HS-5 (cell line): ENCODE results near the gene FUNDC2.
A peak's percentile ranks its signal among the peaks of the same experiment; 100 is the strongest.
"Not testable (repeated sequence)": the region's sequence is repeated elsewhere in the genome, so short reads cannot be mapped to it uniquely, and the experiment has no call there.

ENCODE experiments used
- DNase-seq: peaks from one replicate; pipeline ENCODE4 v3.0.0-alpha.2; 2012; ENCODE audit warnings: low read depth

The FUNDC2 gene, protein sequence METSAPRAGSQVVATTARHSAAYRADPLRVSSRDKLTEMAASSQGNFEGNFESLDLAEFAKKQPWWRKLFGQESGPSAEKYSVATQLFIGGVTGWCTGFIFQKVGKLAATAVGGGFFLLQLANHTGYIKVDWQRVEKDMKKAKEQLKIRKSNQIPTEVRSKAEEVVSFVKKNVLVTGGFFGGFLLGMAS

DNA sequence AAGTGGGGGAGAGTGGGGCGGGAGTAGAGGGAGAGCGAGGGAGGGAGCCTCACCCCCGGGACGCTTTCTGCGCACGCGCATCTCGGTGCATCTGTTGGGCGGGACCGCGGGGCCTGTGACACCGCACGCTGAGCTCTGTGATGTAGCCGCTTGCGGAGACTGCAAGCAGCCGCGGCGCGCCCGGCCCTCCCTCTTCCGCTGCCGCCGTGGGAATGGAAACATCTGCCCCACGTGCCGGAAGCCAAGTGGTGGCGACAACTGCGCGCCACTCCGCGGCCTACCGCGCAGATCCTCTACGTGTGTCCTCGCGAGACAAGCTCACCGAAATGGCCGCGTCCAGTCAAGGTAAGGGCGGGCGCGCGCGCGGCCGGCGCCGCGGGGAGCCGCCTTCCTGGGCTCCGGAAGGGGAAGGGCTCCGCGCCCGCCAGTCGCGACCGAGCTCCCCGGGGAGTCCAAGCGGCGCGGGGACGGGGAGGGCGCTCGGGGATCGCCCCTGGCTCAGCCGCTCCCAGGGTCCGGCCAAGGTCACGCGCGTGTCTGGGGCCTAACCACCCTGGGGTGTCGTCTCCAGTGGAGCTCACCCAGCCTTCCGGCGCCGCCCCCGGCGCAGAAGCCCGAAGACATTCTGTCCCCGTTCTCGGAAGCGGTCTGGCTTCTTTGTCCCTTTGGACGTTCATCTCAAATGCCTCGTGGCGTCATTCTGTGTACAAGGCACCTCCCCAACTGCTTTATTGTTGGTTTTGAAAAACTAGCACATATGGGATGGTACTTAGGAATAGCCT lies at the start of gene FUNDC2:
TSS of gene FUNDC2 (plus strand) at position 118 of the 782 bp plus-strand sequence. CDS start at position 213, 95 bp downstream.
- peak; percentile 63 for DNase-seq

DNA sequence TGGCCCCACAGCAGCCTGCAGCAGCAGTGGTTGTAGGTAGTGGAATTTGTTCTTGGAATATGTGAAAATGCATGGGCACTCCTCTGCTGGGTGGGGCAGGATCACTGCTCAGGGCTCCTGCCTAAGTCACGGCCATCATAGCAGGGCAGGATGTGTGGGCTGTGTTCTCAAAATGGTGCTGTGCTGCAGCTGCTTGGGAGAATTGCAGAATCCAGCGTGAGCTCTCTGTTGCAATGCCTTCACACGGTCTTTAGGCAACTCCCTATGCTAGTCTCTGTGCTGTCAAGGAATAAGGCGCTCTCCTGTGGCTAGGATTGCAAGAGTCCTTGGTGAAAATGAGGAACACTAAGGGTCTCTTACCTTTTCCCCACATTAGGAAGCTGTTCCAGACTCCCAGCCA lies 47.0 kb upstream of the FUNDC2 start:
- DNase-seq, result no peak

DNA sequence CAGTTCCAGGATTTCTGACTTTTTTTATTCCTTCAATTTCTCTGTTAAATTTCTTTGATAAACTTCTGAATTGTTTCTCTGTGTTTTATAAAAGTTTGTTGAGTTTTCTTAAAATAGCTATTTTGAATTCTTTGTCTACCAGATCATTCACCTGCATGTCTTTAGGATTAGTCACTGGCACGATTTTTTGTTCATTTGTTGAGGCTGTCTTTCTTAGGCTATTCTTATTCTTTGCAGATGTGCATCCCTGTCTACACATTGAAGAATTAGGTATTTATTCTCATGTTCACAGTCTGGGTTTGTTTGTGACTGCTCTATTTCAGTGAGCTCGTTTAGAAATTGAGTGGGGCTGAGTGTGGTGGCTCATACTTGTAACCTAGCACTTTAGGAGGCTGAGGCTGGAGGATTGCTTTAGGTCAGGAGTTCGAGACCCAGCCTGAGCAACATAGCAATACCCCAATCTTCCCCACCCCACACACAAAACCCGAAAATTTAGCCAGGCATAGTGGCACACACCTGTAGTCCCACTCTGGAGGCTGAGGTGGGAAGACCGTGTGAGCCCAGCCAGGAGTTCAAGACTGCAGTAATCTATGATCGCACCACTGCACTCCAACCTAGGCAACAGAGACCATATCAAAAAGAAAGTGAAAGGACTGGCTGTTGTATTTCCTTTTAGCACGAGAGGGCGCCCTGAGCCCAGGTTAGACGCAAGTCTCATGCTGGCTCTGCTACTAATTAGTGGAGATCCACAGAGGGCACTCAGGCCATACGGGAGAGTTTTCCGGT lies 46.1 kb upstream of the FUNDC2 start:
- DNase-seq, result peak; percentile 18

DNA sequence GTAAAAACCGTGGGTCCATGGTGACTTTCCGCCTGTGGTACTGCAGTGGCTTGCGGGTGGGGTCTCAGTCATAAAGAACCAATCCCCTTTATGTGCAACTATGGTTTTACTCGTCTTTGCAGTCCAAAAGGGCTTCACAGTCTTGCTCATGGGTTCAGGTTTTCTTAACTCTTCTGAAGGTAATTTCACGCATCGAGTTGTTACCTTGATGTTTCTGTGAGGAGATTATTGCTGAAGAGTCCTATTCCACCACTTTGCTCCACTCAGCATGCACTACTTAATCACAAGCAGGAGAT lies 45.6 kb upstream of the FUNDC2 start:
- DNase-seq, result no peak

DNA sequence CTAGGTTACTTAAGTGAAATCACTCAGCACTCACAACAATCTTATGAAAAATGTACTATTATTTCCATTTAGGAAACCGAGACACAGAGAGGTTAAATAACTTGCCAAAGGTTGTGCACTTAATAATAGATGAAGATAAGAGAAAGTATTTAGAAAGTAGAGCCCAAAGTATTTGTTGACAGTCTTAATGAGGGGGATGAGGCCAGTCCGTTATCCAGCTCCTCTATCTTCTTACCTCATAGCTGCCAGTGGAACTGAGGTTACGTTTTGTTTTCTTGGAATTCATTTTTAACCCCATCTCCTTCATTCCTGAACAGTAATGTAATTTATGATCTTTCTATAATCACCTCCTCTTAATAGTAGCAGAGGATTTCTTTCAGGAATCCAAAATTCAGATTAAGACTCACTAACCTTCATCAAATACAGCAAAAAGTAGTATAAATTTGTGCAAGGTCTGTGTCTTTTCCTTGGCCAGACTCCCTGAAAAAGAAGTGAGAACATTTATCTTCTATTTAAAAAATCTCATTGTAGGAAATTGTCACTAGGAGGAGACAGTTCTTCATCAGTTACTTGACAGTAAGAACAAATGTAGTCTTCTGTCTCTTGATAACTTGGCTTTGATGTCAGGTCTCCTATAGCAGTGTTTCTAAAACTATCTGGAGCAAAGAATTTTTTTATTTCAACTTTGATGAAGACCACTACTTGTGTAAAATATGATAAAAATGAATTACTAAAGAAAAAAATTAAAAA lies 39.6 kb upstream of the FUNDC2 start:
- DNase-seq, result no peak

DNA sequence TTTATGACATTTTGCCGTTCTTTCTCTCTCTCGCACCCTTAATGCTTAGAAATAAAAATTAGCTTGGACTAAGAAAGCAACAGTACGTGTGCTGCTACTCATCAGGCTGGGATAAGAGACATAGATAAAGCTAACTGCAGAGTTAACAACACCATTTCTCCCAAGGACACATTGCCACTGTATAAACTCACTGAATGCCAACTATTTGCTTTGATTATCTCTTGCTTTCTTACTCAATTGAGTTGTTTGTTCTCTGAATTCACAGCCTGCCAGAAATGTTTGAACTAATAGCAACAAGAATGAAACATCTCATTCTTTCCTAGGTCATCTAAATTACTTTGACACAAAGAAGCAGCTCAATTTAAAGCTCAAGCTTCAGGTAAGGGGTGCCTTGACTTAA lies 38.7 kb upstream of the FUNDC2 start:
- no peak for DNase-seq

DNA sequence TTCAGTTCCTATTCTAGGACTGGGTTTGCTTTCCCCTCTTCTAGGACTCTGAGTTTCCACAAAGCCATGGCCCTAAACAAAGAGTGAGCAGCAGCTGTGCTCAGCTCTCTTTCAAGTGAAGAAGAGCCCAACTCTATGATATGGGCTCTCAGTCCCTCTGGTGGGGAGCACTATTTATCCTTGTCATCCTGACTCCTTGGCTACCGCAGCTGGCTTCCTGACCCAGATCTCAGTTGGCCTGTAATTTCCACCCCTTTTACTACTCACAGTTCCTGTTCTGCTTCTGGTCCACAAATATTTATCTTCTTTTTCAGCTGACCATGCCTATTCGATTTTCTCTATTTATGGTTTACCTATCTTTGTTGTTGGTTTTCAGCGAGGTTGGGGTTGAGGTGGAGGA lies 37.9 kb upstream of the FUNDC2 start:
- DNase-seq, result no peak

DNA sequence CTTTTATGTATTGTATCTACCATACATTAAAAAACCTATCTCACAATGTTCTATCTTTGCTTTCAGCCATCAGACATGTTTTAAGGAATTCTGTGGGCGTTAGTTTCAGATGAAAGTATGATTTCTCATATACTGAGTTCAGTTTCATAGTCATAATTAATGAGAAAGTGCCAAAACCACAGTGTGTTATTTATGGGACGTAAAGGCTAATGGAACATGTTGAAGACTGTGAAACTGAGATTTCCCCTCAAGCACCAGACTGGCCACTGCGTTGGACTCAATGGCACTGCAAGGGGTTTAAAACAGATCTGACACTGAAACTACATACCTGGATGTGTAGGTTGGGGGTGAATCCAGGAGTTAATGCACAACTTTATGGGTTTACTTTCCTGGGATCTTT lies 36.1 kb upstream of the FUNDC2 start:
- DNase-seq, result no peak

DNA sequence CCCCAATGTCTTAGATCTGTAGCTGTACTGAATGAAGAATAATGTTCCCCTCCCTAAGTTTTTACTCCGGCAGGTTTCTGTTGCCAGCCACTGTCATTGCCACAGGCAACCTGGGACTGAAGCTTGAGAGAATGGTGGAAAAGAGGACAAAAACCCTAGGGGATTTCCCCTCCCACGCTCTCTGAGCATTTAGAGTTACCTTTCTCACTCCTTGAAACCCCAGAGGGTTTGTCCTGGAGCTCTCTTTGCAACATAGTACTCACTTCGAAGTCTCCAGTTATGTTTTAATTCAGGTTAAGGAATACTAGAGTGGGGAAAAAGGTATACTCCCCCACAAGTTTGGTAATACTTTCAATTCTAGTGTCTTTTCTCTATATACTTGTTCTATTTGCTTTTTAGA lies 35.6 kb upstream of the FUNDC2 start:
- no peak for DNase-seq

DNA sequence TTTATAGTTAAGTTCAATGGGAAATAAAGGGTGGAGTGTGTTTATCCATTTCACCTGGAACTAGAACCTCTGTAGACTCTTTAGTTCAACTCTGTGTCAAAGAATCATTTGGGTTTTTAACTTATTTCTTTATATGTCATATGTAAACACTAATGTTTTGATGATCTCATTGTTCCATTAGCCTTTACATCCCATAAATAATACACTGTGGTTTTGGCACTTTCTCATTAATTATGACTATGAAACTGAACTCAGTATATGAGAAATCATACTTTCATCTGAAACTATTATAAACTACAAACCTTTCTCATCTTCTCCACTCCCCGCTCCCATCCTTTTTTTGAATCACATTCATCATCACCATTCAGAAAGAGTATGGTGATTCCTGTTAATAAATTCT lies 35.2 kb upstream of the FUNDC2 start:
- no peak for DNase-seq

DNA sequence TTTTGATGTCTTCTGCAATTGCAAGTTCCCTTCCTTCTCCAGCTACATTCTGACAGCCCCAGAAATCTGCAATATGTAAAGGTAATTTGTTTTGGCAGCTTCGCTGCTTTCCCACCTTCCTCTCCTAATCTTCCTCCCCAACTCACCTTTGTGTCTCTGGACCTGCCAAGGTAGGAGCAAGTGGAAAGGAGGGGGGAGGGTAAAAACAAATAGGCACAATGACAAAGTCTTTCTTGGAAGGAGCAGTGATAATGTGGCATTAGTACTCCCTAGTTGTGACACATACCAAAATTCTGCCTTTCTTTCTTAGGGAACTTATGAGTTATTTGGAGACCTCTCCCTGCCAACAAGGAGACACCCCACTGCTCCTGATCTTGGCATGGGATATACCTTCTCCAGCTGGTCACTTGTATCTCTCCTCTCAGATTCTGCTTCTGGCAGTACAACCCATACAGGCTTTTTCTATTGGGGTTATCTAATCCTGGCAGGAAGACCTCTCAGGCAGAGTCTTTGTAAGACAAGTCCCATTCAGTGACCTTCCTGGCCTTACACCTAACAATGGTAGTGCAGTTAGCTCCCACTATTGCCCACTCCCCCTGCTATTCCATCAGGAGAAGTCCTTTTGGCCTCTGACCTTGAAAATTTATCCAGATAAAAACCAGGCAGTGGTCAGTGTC lies 28.3 kb upstream of the FUNDC2 start:
- DNase-seq, result no peak

DNA sequence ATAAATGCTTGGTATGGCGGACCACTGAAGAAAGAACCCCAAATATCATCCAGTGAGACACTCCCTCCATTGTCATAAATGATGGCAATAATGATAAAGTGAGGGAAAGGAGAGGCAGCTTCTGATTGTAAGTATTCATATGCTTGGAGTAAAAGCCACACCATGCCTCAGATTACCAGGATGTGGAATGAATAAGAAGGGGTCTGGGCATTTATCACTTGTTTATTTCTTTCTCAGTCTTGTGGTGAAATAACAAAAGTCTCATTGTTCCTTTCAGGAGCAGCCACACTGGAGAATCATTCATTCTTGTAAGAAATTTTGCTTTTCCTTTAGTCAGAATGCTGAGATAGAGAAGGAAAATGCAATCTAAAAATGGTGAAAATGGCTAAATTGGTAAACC lies 25.8 kb upstream of the FUNDC2 start:
- DNase-seq, result no peak

DNA sequence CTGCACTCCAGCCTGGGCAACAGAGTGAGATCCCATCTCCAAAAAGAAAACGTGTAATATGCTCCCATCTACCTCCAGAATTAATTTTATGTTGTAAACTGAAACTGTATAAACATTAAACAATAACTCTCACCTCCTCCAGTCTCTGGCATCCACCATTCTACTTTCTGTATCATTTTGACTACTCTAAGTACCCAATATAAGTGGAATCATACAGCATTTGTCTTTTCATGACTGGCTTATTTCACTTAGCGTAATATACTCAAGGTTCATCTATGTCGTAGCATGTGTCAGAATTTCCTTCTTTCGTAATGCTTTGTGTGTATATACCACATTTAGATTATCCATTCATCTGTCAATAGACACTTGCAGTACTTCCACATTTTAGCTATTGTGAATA lies 24.8 kb upstream of the FUNDC2 start:
- no peak for DNase-seq

DNA sequence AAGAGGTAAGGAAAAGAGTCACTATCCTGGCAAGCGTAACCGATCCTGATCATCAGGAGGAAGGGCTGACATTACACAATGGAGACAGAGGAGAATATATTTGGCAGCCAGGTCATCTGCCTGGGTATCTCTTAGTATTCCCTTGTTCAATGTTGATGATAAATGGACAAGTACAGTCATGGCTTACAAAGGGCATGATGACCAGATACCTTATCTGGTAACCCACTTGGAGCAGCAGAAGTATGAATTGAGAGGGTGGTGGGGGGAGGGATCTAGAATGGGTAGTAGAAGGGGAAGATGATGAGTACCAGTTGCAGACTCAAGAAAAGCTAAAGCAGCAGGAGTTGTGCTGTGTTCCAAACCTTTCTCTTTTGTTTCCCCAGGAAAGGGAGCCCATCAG lies 21.5 kb upstream of the FUNDC2 start:
- DNase-seq, result no peak

DNA sequence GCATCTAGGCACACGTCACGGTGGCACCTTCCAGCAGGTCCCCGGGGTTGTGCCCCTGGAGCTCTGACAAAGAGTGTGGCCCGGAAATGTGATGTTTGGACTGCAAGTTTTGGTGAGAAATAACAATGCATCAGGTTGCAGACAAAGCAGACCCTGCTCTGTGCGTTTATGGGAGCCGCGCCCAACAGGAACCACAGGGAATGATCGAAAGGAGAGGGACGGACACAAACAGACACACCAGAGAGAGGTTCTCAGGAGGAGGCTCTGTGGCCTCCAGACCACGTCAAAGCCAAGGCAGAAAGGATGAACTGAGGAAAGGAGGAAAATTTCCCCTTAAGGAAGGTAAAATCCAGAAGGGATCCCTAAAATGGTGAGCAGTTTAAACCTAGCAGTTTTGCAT lies 20.3 kb upstream of the FUNDC2 start:
- not testable (repeated sequence) for DNase-seq

DNA sequence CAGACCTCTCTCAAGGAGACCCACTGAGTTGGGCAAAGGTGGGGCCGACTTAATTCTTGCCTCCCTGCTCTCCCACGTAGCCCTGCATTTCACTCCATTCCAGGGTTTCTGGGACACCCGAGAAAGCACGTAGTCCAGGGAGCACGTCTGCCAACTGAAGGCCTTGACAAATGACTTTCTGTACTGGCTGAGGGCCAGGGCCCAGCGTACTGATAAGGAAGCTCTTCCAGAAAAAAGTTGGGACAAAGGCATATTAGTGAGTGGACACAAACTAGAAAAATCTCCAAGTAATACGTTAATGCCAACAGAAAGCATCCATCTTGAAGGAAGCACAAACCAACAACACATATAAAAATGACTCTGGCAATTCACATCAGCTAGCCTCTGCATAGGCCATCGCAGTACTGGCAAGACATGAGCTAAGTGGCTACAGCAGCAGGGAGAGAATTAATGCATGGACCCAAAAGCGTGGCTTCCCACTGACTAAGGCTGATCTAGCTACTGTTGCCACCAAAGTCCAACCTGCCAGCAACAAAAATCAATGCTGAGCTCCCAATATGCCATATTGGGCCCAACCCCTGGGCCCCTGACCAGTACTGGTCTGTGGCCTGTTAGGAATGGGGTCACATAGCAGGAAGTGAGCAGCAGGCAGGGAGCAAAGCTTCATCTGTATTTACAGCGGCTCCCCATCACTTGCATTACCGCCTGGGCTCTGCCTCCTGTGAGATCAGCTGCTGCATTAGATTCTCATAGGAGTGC lies 19.6 kb upstream of the FUNDC2 start:
- DNase-seq, result not testable (repeated sequence)

DNA sequence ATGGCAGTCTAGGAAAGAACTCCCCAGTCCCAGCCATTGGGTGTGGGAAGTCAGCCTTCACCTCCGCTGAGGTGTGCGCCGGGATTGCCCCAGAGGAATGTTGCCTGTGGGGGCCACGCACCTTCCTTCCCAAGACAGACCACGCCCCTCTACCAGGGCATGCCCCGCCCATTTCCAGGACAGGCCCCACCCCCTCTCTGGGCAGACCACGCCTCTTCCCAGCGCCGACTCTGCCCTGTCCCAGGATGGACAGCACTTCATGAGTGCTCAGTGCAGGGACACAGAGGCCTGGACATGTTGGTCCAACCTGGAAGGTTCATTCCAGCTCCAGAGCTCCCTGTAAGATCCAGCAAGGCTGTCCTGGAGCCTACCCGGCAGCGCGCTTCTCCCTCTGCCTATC lies 18.1 kb upstream of the FUNDC2 start:
- not testable (repeated sequence) for DNase-seq

DNA sequence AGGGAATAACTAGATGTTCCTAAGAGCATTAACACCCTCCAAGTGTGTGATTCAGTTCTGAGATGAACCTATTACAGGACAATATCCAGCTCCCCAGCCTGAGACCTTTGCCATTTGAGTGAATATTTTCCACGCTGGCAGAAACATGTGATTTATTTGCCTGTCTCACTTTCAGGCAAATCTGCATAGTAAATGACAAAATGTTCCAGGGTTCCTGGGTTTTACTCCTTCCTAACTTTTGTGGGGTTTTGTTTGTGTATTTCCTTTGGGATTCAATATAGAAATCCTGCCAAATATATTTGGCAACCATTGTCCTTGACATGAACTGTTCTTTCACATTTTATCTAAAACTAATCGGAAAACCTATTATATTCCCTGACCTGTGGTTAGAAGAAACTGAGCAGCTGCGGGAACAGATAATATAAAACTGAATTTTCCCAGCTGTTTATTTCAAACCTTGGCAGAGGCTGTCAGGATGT lies 16.6 kb upstream of the FUNDC2 start:
- DNase-seq, result no peak

DNA sequence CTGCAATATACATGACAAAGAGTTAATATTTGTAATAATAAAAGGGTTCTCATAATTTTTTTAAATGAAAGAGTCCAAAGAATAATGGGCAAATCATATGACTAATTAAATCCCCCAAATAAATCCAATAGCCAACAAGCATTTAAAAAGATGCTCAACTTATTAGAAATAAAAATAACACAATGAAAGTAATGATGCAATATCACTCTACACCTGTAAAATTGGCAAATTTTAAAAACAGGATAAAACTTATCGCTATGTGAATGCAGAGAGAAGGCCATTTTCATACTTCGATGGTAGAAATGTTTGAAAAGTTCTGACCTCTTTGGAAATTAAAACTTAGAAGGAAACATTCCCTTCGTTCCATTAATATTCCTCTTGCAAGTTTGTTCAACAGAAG lies 6.1 kb upstream of the FUNDC2 start:
- no peak for DNase-seq

DNA sequence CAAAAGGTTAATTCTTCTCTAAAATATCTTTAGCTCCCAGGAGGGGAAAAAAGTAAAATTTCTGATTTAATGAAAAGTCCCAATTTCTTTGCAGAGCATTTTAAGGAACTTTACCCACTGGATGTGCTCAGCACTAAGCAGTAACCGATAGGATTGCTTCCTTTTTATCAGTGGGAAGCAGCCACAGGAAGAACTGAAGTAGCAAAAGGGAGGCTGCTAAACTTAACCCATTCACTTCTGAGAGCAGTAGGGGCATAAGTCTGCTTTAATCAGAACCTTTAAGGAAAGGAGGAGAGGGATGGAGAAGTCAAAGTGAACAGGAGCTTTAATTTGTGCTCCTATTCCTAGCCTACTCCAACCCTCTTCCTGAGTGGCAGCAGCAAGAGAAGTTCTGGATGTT lies 4.1 kb upstream of the FUNDC2 start, which contains the start of gene F8:
TSS of gene F8 (minus strand) at position 139 of the 400 bp plus-strand sequence. CDS start 171 bp downstream, outside the sequence.
- no peak for DNase-seq
